ENCODE results near the gene MAN1C1.

The MAN1C1 gene

DNA sequence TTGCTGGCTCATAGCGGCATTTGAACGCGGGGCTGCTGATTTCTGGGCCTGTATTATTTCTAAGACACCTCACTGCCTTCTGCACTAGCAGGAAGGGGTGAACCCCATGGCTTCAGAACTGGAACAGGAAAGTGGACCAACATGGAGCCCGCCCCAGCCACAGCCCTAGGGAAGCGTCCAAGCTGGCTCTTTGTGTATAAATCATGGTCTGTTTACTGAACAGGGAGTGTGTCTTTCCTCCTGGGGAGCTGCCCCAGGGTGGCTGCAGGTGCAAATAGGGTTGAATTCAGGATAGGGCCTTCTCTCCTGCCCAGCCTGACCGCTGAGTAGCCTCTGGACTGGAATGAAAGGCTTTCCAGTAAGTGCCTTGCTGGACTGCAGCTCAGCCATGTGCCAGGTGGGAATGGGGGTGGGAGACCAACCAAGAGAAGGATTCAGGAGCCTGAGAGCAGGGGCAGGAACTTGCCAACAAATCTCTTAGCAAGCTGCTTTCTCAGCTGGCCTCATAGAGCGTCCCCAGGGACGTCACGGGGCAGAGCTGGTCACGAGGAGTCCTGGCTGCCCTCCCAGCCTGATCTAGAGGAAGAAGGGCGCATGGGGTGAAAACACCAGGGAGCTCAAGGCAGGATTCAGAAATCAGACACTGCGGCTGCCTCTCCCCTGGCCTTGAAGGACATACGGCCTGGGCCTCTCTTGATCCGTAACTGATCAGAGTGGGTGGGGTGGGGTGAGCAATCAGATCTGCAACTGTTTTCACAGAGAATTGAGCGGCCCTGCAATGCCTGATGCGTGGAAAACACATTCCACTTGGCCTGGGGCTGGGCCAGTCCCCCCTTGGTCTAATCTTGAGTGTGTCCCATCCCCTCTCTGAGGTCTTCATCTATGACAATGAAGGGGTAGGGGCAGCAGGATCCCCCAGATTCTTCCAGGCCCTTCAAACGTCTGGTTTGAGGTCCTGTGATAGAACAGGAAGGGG is 126.9 kb downstream of the MAN1C1 start:
- no peak for DNase-seq

DNA sequence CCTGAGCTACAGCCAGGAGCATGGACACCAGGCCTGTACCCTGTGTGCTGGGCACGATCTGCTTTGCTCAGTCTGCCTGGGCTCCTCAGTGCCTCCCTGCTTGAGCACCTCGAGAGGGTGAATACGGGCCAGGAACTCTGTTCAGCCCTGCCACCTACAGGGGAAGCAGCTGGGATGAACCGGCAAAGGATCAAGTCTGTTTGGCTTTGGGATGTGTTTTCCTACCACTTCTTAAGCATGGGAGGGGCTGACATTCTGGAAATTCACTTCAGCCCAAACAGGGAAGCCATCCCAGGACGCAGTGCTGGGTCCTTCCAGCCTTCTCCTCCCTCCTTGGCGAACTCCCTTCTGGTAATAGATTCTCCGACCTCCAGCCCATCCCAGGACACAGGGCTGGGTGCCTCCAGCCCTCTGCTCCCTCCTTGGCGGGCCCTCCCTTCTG is 127.6 kb downstream of the MAN1C1 start:
- DNase-seq: no peak

- no peak for DNase-seq
These were observed 128.2 kb downstream of the MAN1C1 start for GRCh38 chr1:25744636-25745425.

GRCh38 chr1:25746299-25747045 is 129.9 kb downstream of the MAN1C1 start:
- DNase-seq: no peak

- no peak for DNase-seq
These were observed 130.6 kb downstream of the MAN1C1 start for GRCh38 chr1:25747046-25747719.

- DNase-seq: no peak
These were observed 132.1 kb downstream of the MAN1C1 start for GRCh38 chr1:25748531-25749205.

- no peak for DNase-seq
These were observed 134.5 kb downstream of the MAN1C1 start for GRCh38 chr1:25750923-25751605.

GRCh38 chr1:25754470-25755181 is 138.0 kb downstream of the MAN1C1 start:
- DNase-seq: no peak

- no peak for DNase-seq
These were observed 139.0 kb downstream of the MAN1C1 start for GRCh38 chr1:25755475-25756125.

- no peak for DNase-seq
These were observed 139.6 kb downstream of the MAN1C1 start for GRCh38 chr1:25756215-25756614.

DNA sequence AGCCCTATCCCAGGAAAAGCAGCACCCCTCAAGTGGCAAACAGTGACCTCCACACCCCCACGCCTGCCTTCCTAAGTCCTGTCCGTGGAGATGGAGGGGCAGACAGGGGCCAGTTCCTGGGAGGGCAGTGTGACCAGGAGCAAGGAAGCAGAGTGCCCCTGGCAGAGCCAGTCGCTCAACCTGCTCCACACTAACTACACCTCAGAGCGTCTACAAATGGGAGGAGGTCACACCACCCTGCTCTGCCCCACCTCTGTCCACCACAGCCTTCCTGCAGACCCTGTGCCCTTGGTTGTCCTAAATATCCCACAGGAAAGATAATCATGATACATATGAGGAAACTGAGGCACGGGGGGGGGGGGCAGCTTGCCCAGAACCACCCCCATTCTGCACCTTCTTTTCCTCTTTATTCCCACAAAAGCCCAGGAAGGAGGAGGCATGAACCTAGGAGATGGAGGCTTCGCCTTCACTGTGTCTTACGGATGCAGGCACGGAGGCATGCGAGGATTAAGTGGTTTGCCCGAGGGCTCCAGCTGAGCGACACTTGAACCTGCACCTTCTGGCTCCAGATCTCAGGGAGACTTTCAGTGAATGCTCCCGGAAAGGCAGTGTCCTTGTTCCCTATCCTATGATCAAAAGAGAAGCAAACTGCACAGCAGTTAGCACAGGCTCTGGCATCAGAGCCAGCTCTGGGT is 140.7 kb downstream of the MAN1C1 start:
- no peak for DNase-seq

- DNase-seq: no peak
These were observed 141.2 kb downstream of the MAN1C1 start for GRCh38 chr1:25757846-25758185.

GRCh38 chr1:25758466-25759070 is 142.0 kb downstream of the MAN1C1 start:
- no peak for DNase-seq

GRCh38 chr1:25760122-25760719 is 143.6 kb downstream of the MAN1C1 start:
- no peak for DNase-seq

- DNase-seq: no peak
These were observed 144.3 kb downstream of the MAN1C1 start for GRCh38 chr1:25760871-25761270.

GRCh38 chr1:25763493-25763892 is 146.9 kb downstream of the MAN1C1 start:
- DNase-seq: no peak

DNA sequence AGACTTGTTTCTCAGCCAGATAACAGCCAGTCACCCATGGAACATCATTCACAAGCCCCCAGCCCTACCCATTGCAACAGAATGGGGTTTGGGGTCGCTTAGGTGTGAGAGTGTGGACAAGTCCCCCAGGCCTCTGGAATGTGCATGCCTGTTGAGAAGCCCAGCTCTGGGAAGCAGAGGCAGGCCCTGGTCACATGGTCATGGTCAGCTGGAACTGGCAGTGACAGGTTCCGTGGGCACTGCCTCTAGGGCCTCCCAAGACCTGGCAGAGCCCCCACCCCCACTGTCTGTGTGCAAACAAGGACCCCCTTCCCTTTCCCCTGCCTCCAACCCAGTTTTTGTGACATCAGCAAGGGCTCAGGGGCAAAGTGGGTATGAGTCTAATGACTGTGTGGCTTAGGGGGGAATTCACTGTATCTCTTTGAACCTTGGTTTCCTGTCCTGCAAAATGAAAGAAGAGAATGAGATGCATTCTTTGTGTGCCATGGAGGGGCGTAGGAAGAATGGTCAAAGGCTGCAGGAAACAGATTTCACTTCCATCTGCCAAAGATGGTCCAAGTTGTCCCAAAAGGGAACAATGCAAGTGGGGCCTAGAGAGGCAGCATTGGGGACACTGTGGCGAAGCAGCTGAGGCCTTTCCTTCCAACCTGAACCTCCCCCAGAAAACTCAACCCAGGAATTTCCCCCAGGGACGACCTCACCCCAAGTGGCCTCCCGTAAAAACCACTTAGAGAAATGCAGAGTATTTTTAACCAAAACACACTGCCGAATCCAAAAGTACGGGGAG is 148.7 kb downstream of the MAN1C1 start:
- DNase-seq: no peak

All from activated gamma-delta T cell (primary cell).